HepG2 (cell line): ENCODE measurements around the gene PRXL2B. TPM values are rescaled to one million over a fixed set of nuclear protein-coding genes. Genes with fewer than 3 reads are reported as not detected.

Experiments
- CHD4 ChIP-seq: fragments of 200-600 bp; sonication (generic); IDR thresholded peaks from 2 replicates; pipeline ENCODE4 v1.7.0; 2017; ENCODE audit warnings: mild to moderate bottlenecking, low read length, borderline replicate concordance
- HCFC1 ChIP-seq: fragments of 150-350 bp; IDR thresholded peaks from 2 replicates; pipeline ENCODE4 v1.6.1; 2014; ENCODE audit warnings: low read depth, low read length
- polyA plus RNA-seq, 8 experiments: library from polyadenylated mRNA; depleted of rRNA in 3 of 8; stranded (reverse) in 7 of 8; unstranded in 1 of 8; fragments of >200 nt; fragmentation: Illumina TruSeq in 4 of 8; extraction: Trizol in 4 of 8; gene quantifications; 2 replicates each; pipeline versions ENCODE4 v1.2.1 to v1.2.3, GENCODE V29; 2011 to 2016; ENCODE audit warnings: low read depth in 4 of 8, missing spikeins in 1 of 8, mixed read lengths in 1 of 8; ENCODE audit not compliant: insufficient read depth in 1 of 8
- total RNA-seq, 5 experiments: library from RNA; depleted of rRNA; stranded (reverse); fragments of >200 nt; fragmentation: Illumina TruSeq; extraction: Trizol; gene quantifications; 2 replicates each; pipeline ENCODE4 v1.2.3, GENCODE V29; 2016; ENCODE audit warnings: low read depth in 1 of 5
- TF ChIP-seq, protein P1 (sequence below): sonication (generic); formaldehyde crosslinking; conservative IDR thresholded peaks from 2 replicates; pipeline ENCODE4 v1.8.0; 2022; ENCODE audit warnings: mild to moderate bottlenecking, moderate library complexity, missing genetic modification reagents
- TF ChIP-seq, protein P2 (sequence below): sonication (generic); formaldehyde crosslinking; IDR thresholded peaks from 2 replicates; pipeline ENCODE4 v1.5.0; 2020; ENCODE audit warnings: missing genetic modification reagents, mild to moderate bottlenecking, borderline replicate concordance
- TF ChIP-seq, protein P3 (sequence below): IDR thresholded peaks from 2 replicates; pipeline ENCODE4 v1.6.1; 2016
- TF ChIP-seq, protein P4 (sequence below), 2 experiments: sonication (generic) in 1 of 2; formaldehyde crosslinking in 1 of 2; IDR thresholded peaks; 2 replicates each; pipeline versions ENCODE4 v1.6.1 to v1.9.0; 2014 to 2022; ENCODE audit warnings: antibody characterized with exemption in 1 of 2, borderline replicate concordance in 1 of 2, inconsistent platforms in 1 of 2, low read depth in 1 of 2, missing genetic modification reagents in 1 of 2
- TF ChIP-seq, protein P5 (sequence below): sonication (generic); formaldehyde crosslinking; IDR thresholded peaks from 2 replicates; pipeline ENCODE4 v1.4.0; 2020; ENCODE audit warnings: missing genetic modification reagents, borderline replicate concordance
- TF ChIP-seq, protein P6 (sequence below): sonication (generic); formaldehyde crosslinking; IDR thresholded peaks from 2 replicates; pipeline ENCODE4 v1.4.0; 2020; ENCODE audit warnings: missing genetic modification reagents

Gene PRXL2B
- total and polyA plus RNA-seq, 2 of the 13 experiments (the other 11 are each of a cell fraction or from before 2014, with no cell fraction given) = 16.8 to 22.1 TPM

DNA sequence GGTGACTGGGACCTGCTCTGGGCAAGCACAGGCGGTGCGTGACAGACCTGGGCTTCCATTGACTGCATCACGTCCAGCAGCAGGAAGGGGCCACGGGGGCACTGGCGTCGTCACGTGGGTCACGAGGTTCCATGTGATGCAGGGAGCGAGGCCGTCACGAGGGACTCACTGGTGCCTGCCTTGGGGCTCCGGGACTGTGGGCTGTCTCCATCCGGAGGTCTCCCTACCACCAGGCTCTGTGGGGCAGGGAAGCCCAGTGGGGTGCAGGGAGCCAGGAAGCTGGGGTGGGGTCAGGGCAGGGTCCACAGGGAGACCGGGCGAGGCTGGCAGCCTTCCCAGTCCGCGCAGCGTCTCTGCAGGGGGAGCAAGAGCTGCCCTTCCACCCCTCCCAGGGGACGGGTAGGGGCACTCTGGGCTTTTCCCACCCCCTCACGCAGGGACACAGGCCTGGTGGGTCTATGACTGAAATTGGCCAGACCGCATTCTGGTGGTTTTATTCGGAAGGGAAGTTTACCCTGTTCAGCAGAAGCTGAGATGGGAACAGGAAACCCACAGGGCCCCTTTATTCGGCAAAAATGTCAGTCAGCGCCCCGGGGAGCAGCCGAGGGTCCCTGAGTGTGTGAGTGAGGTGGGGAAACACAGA is 30.8 kb upstream of the PRXL2B start (continued):
- TF ChIP-seq, protein P1, sequence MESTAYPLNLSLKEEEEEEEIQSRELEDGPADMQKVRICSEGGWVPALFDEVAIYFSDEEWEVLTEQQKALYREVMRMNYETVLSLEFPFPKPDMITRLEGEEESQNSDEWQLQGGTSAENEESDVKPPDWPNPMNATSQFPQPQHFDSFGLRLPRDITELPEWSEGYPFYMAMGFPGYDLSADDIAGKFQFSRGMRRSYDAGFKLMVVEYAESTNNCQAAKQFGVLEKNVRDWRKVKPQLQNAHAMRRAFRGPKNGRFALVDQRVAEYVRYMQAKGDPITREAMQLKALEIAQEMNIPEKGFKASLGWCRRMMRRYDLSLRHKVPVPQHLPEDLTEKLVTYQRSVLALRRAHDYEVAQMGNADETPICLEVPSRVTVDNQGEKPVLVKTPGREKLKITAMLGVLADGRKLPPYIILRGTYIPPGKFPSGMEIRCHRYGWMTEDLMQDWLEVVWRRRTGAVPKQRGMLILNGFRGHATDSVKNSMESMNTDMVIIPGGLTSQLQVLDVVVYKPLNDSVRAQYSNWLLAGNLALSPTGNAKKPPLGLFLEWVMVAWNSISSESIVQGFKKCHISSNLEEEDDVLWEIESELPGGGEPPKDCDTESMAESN (CRISPR knock-in tag) = 0 out of 2 replicates have a peak, but pooled peaks have one; percentile 10
- TF ChIP-seq, protein P2, sequence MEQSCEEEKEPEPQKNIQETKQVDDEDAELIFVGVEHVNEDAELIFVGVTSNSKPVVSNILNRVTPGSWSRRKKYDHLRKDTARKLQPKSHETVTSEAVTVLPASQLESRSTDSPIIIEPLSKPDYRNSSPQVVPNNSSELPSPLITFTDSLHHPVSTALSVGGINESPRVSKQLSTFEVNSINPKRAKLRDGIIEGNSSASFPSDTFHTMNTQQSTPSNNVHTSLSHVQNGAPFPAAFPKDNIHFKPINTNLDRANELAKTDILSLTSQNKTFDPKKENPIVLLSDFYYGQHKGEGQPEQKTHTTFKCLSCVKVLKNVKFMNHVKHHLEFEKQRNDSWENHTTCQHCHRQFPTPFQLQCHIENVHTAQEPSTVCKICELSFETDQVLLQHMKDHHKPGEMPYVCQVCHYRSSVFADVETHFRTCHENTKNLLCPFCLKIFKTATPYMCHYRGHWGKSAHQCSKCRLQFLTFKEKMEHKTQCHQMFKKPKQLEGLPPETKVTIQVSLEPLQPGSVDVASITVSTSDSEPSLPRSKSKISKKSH (CRISPR knock-in tag) = 0 out of 2 replicates have a peak, but pooled peaks have one; percentile 56
- TF ChIP-seq, protein P3, sequence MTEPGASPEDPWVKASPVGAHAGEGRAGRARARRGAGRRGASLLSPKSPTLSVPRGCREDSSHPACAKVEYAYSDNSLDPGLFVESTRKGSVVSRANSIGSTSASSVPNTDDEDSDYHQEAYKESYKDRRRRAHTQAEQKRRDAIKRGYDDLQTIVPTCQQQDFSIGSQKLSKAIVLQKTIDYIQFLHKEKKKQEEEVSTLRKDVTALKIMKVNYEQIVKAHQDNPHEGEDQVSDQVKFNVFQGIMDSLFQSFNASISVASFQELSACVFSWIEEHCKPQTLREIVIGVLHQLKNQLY (CRISPR knock-in tag) = peak; percentile 54; the same call in 1 of the 2 replicates
- TF ChIP-seq, protein P4, sequence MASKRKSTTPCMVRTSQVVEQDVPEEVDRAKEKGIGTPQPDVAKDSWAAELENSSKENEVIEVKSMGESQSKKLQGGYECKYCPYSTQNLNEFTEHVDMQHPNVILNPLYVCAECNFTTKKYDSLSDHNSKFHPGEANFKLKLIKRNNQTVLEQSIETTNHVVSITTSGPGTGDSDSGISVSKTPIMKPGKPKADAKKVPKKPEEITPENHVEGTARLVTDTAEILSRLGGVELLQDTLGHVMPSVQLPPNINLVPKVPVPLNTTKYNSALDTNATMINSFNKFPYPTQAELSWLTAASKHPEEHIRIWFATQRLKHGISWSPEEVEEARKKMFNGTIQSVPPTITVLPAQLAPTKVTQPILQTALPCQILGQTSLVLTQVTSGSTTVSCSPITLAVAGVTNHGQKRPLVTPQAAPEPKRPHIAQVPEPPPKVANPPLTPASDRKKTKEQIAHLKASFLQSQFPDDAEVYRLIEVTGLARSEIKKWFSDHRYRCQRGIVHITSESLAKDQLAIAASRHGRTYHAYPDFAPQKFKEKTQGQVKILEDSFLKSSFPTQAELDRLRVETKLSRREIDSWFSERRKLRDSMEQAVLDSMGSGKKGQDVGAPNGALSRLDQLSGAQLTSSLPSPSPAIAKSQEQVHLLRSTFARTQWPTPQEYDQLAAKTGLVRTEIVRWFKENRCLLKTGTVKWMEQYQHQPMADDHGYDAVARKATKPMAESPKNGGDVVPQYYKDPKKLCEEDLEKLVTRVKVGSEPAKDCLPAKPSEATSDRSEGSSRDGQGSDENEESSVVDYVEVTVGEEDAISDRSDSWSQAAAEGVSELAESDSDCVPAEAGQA (IDR thresholded peaks at IDR 0.05; ENCODE audit: low read depth) = peak; percentile 51; the same call in 1 of the 2 replicates
- TF ChIP-seq, protein P4 (CRISPR knock-in tag; IDR thresholded peaks at IDR 0.05; ENCODE audit: borderline replicate concordance) = no peak
- no peak for TF ChIP-seq CHD4
- no peak for TF ChIP-seq HCFC1
- TF ChIP-seq, protein P5, sequence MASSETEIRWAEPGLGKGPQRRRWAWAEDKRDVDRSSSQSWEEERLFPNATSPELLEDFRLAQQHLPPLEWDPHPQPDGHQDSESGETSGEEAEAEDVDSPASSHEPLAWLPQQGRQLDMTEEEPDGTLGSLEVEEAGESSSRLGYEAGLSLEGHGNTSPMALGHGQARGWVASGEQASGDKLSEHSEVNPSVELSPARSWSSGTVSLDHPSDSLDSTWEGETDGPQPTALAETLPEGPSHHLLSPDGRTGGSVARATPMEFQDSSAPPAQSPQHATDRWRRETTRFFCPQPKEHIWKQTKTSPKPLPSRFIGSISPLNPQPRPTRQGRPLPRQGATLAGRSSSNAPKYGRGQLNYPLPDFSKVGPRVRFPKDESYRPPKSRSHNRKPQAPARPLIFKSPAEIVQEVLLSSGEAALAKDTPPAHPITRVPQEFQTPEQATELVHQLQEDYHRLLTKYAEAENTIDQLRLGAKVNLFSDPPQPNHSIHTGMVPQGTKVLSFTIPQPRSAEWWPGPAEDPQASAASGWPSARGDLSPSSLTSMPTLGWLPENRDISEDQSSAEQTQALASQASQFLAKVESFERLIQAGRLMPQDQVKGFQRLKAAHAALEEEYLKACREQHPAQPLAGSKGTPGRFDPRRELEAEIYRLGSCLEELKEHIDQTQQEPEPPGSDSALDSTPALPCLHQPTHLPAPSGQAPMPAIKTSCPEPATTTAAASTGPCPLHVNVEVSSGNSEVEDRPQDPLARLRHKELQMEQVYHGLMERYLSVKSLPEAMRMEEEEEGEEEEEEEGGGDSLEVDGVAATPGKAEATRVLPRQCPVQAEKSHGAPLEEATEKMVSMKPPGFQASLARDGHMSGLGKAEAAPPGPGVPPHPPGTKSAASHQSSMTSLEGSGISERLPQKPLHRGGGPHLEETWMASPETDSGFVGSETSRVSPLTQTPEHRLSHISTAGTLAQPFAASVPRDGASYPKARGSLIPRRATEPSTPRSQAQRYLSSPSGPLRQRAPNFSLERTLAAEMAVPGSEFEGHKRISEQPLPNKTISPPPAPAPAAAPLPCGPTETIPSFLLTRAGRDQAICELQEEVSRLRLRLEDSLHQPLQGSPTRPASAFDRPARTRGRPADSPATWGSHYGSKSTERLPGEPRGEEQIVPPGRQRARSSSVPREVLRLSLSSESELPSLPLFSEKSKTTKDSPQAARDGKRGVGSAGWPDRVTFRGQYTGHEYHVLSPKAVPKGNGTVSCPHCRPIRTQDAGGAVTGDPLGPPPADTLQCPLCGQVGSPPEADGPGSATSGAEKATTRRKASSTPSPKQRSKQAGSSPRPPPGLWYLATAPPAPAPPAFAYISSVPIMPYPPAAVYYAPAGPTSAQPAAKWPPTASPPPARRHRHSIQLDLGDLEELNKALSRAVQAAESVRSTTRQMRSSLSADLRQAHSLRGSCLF (CRISPR knock-in tag) = no peak
- TF ChIP-seq, protein P6, sequence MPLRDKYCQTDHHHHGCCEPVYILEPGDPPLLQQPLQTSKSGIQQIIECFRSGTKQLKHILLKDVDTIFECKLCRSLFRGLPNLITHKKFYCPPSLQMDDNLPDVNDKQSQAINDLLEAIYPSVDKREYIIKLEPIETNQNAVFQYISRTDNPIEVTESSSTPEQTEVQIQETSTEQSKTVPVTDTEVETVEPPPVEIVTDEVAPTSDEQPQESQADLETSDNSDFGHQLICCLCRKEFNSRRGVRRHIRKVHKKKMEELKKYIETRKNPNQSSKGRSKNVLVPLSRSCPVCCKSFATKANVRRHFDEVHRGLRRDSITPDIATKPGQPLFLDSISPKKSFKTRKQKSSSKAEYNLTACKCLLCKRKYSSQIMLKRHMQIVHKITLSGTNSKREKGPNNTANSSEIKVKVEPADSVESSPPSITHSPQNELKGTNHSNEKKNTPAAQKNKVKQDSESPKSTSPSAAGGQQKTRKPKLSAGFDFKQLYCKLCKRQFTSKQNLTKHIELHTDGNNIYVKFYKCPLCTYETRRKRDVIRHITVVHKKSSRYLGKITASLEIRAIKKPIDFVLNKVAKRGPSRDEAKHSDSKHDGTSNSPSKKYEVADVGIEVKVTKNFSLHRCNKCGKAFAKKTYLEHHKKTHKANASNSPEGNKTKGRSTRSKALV = no peak
